ENCODE data around the gene PARS2.

- TF ChIP-seq SUZ12 (IDR thresholded peaks at IDR 0.05), result no peak
- no peak for TF ChIP-seq FOXM1 (IDR thresholded peaks at IDR 0.05; ENCODE audit: borderline replicate concordance)
- TF ChIP-seq SP1 (IDR thresholded peaks at IDR 0.05), result no peak
- TF ChIP-seq FOXA1 (IDR thresholded peaks at IDR 0.05), result no peak
- no peak for TF ChIP-seq ARNT (IDR thresholded peaks at IDR 0.05)
- no peak for TF ChIP-seq CTBP1 (IDR thresholded peaks at IDR 0.05; ENCODE audit: borderline replicate concordance)
- TF ChIP-seq PKNOX1 (IDR thresholded peaks at IDR 0.05), result no peak
- no peak for TF ChIP-seq HDGF (IDR thresholded peaks at IDR 0.05; ENCODE audit: borderline replicate concordance)
- TF ChIP-seq LEF1 (IDR thresholded peaks at IDR 0.05; ENCODE audit: borderline replicate concordance), result no peak
- no peak for TF ChIP-seq L3MBTL2 (conservative IDR thresholded peaks at IDR 0.05)
- no peak for TF ChIP-seq TARDBP (IDR thresholded peaks at IDR 0.05)
- TF ChIP-seq ZNF384 (IDR thresholded peaks at IDR 0.05), result no peak
- TF ChIP-seq FOXK2 (IDR thresholded peaks at IDR 0.05), result no peak
- no peak for TF ChIP-seq NFRKB (IDR thresholded peaks at IDR 0.05)
Measured at GRCh38 chr1:54743416-54744226, 20.7 kb downstream of the PARS2 start.

Measured in HEK293T (cell line).